MM.1S (cell line): ENCODE results near the gene PTPRF.

Experiments used
- EZH2phosphoT487 ChIP-seq: fragments of 300-600 bp; sonication (generic); IDR thresholded peaks from 2 replicates; pipeline ENCODE4 v1.6.1; 2018; ENCODE audit warnings: antibody characterized with exemption, low read length
- TF ChIP-seq, protein P1 (sequence below): fragments of 300-600 bp; sonication (generic); IDR thresholded peaks from 2 replicates; pipeline ENCODE4 v1.5.1; 2016; ENCODE audit warnings: antibody characterized with exemption, low read length, mixed read lengths

DNA sequence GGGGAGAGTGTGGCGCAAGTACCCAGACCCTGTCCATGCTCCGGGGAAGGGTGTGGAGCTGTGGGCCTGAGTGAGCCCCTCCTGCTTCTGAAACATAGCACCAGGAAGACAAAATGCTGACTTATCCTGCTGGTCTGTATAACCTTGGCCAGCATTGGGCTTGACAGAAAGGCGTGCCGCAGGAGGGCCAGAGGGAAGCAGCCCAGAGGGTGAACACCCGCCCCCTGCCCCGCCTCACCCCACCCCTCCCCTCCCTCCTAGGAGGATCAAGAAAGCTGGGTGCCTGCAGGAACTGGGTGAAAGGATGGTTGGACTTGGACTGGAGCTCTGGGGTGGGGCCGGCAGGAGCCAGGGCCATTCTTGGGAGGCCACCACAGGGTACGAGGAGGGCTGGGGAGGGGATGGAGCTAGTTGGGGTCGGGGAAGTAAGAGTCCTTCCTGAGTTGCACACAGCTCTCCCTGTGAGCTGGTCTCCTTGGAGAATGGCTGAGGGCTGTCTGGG lies 27.1 kb downstream of the PTPRF start:
- TF ChIP-seq, protein P1, sequence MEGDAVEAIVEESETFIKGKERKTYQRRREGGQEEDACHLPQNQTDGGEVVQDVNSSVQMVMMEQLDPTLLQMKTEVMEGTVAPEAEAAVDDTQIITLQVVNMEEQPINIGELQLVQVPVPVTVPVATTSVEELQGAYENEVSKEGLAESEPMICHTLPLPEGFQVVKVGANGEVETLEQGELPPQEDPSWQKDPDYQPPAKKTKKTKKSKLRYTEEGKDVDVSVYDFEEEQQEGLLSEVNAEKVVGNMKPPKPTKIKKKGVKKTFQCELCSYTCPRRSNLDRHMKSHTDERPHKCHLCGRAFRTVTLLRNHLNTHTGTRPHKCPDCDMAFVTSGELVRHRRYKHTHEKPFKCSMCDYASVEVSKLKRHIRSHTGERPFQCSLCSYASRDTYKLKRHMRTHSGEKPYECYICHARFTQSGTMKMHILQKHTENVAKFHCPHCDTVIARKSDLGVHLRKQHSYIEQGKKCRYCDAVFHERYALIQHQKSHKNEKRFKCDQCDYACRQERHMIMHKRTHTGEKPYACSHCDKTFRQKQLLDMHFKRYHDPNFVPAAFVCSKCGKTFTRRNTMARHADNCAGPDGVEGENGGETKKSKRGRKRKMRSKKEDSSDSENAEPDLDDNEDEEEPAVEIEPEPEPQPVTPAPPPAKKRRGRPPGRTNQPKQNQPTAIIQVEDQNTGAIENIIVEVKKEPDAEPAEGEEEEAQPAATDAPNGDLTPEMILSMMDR = no peak
- no peak for TF ChIP-seq EZH2phosphoT487
